A549 treated with ZK216348 at 1 μM for 4 hours (cell line): Measurements from ENCODE around the gene LONRF3. TPM values are rescaled to one million over a fixed set of nuclear protein-coding genes. Genes with fewer than 3 reads are reported as not detected.

ENCODE experiments used
- total RNA-seq: library from RNA; stranded (reverse); fragments of 200-300 nt; extraction: Qiagen RNA extraction; gene quantifications from 5 replicates; pipeline ENCODE4 v1.2.3, GENCODE V29; 2022; ENCODE audit warnings: low read depth

The LONRF3 gene
- 2.5 to 4.8 TPM (median 3.4 TPM) in 5 replicates for total RNA-seq

GRCh38 chrX:118974088-118974907, at the start of gene LONRF3:
Gene LONRF3, plus strand, starts transcription at chrX:118974618. Its CDS starts 163 bp downstream, at chrX:118974781.

Other genes with a start within 250 kb of the LONRF3 start
- 40.5 to 63.9 TPM (median 57.5 TPM) in 5 replicates for gene IL13RA1, start 247.0 kb upstream of the LONRF3 start, total RNA-seq
- 0.07 to 0.26 TPM (median 0.24 TPM) in 4 of 5 replicates, not detected in the other for gene ZCCHC12, start 150.8 kb upstream of the LONRF3 start, total RNA-seq
- gene CT47C1, start 98.4 kb downstream of the LONRF3 start, total RNA-seq: not detected in 5 replicates
- gene KIAA1210, start 153.2 kb downstream of the LONRF3 start, total RNA-seq: not detected in 5 replicates